SU-DHL-6 (cell line): ENCODE data around the gene IGSF5.

Source experiments
- CTCF ChIP-seq: fragments of 200-600 bp; sonication (generic); IDR thresholded peaks from one replicate; pipeline ENCODE4 v1.5.1; 2017; ENCODE audit warnings: antibody characterized with exemption, mild to moderate bottlenecking, low read length, moderate library complexity; ENCODE audit not compliant: insufficient read depth, poor library complexity, severe bottlenecking
- EZH2phosphoT487 ChIP-seq: fragments of 200-600 bp; sonication (generic), shearing (Covaris generic); conservative IDR thresholded peaks from 2 replicates; pipeline ENCODE4 v1.6.1; 2018; ENCODE audit warnings: mild to moderate bottlenecking, antibody characterized with exemption, low read length, moderate library complexity, mixed read lengths

GRCh38 chr21:39696196-39696595 is 48.8 kb upstream of the IGSF5 start:
- TF ChIP-seq CTCF = no peak
- TF ChIP-seq EZH2phosphoT487 = no peak
